Measurements from ENCODE around the gene LRSAM1. TPM values are rescaled to one million over a fixed set of nuclear protein-coding genes. Genes with fewer than 3 reads are reported as not detected.

The LRSAM1 gene
- polyA plus RNA-seq, 1 donor (not counting 4 experiments of a cell fraction or from before 2014, with no cell fraction given) = 5.2 TPM

- no peak for DNase-seq (ENCODE audit: low read depth, low spot score)
- Histone ChIP-seq H3K27ac (ENCODE audit: control insufficient read depth, insufficient read depth, low read length) (no peak overlapping the region), H3K9ac (ENCODE audit: control insufficient read depth, extremely low read depth, insufficient read depth, low read length) (no peak overlapping the region), H3K4me2 (ENCODE audit: control insufficient read depth, extremely low read depth, insufficient read depth, low read depth, low read length) (no peak overlapping the region), H2AFZ (ENCODE audit: control insufficient read depth, low read length) (no peak overlapping the region), H3K36me3 (ENCODE audit: control insufficient read depth in 2 of 2, extremely low read depth in 1 of 2, insufficient read depth in 2 of 2, low read length in 2 of 2) (peaks cover 23 to 34% of the 10 kb centered on the region in 2 experiments), H3K27me3 (ENCODE audit: control insufficient read depth, extremely low read depth, insufficient read depth, low read length) (no peaks in the 10 kb centered on the region), H4K20me1 (ENCODE audit: control insufficient read depth, extremely low read depth, insufficient read depth, low read length) (peaks cover 54% of the 10 kb centered on the region), H3K4me1 (ENCODE audit: control insufficient read depth, extremely low read depth, insufficient read depth, low read length) (peaks cover 77% of the 10 kb centered on the region), H3K9me3 (ENCODE audit: control insufficient read depth, low read depth, low read length) (no peaks in the 10 kb centered on the region), H3K4me3 (ENCODE audit: control insufficient read depth in 2 of 3, extremely low read depth in 1 of 3, insufficient read depth in 2 of 3, low read depth in 1 of 3, low read length in 3 of 3) (no peak overlapping the region), H3K9me1 (ENCODE audit: control insufficient read depth, extremely low read depth, insufficient read depth, low read length) (peaks cover 17% of the 10 kb centered on the region), H3K79me2 (ENCODE audit: control insufficient read depth, insufficient read depth, low read length) (peaks cover 95% of the 10 kb centered on the region)
- no peak for TF ChIP-seq EZH2 (IDR thresholded peaks at IDR 0.05; ENCODE audit: low read length)
- TF ChIP-seq, protein P1, sequence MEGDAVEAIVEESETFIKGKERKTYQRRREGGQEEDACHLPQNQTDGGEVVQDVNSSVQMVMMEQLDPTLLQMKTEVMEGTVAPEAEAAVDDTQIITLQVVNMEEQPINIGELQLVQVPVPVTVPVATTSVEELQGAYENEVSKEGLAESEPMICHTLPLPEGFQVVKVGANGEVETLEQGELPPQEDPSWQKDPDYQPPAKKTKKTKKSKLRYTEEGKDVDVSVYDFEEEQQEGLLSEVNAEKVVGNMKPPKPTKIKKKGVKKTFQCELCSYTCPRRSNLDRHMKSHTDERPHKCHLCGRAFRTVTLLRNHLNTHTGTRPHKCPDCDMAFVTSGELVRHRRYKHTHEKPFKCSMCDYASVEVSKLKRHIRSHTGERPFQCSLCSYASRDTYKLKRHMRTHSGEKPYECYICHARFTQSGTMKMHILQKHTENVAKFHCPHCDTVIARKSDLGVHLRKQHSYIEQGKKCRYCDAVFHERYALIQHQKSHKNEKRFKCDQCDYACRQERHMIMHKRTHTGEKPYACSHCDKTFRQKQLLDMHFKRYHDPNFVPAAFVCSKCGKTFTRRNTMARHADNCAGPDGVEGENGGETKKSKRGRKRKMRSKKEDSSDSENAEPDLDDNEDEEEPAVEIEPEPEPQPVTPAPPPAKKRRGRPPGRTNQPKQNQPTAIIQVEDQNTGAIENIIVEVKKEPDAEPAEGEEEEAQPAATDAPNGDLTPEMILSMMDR (optimal IDR thresholded peaks at IDR 0.05 in 1 of 3, IDR thresholded peaks at IDR 0.05 in 1 of 3, conservative IDR thresholded peaks at IDR 0.05 in 1 of 3; ENCODE audit: extremely low read depth in 1 of 3, insufficient read depth in 2 of 3, low read length in 3 of 3) = no peak
- dilution Hi-C loops (cut with MboI; ENCODE audit: extremely low pct_ligation_motif_present, low sequenced_read_pairs) = no loop called here
- FAIRE-seq = no peak
Measured at GRCh38 chr9:127543973-127544533, 92.7 kb downstream of the LRSAM1 start.

DNA sequence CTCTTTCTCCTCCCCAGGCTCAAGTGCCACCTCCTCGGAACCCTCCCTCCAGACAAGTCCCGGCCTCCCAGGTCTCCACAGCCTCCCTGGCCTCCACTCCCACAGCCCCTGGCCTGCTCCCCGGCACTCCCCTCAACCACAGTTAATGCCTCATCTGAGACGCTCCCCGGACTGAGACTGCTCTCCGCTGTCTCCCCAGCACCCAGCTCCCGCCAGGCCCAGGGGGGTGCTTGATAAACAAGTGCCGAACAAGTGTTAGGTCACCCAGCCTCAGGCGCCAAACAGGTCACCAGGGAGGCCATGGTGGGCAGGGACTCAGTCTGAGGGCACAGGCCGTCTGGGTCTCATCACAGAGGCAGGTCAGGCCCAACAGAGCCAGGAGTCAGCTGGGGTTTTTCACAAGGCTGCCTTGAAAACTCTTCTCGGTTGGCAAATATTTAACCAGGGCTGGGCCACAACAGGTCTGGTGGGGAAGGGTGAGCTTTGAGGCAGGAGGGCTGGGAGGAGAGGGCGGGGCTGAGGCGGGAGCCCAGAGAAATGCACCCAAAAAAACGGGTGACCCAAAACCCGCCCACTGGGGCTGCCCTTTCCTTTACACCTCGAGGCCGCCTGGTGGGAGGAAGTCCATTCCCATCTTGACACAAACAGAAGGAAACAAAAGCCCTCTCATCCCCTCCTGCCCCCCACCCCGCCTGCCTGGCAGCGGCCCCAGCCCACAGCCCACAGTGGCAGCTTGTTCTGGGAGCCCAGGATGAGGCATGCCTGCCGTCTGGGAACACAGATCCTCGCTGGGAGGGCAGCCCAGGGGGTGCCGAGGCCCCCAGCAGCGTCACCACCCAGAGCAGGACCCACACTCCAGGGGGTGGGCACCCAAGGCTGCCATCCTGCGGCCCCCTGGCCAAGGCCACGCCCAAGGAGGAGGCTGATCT is 94.2 kb downstream of the LRSAM1 start:
- Histone ChIP-seq H3K27me3 (ENCODE audit: control insufficient read depth, extremely low read depth, insufficient read depth, low read length) (no peaks in the 10 kb centered on the region), H3K4me1 (ENCODE audit: control insufficient read depth, extremely low read depth, insufficient read depth, low read length) (peaks cover 63% of the 10 kb centered on the region), H3K4me2 (ENCODE audit: control insufficient read depth, extremely low read depth, insufficient read depth, low read depth, low read length) (peak overlapping the region; percentile 82), H3K79me2 (ENCODE audit: control insufficient read depth, insufficient read depth, low read length) (peaks cover 95% of the 10 kb centered on the region), H3K36me3 (ENCODE audit: control insufficient read depth in 2 of 2, extremely low read depth in 1 of 2, insufficient read depth in 2 of 2, low read length in 2 of 2) (peaks cover 33% of the 10 kb centered on the region in 2 experiments), H4K20me1 (ENCODE audit: control insufficient read depth, extremely low read depth, insufficient read depth, low read length) (peaks cover 59% of the 10 kb centered on the region), H3K9me1 (ENCODE audit: control insufficient read depth, extremely low read depth, insufficient read depth, low read length) (peaks cover 13% of the 10 kb centered on the region), H3K9ac (ENCODE audit: control insufficient read depth, extremely low read depth, insufficient read depth, low read length) (peak overlapping the region; percentile 66), H3K4me3 (ENCODE audit: control insufficient read depth in 2 of 3, extremely low read depth in 1 of 3, insufficient read depth in 2 of 3, low read depth in 1 of 3, low read length in 3 of 3) (peak overlapping the region in 2 of 3 experiments; percentile 35 to 38), H3K27ac (ENCODE audit: control insufficient read depth, insufficient read depth, low read length) (peak overlapping the region; percentile 83), H2AFZ (ENCODE audit: control insufficient read depth, low read length) (no peak overlapping the region), H3K9me3 (ENCODE audit: control insufficient read depth, low read depth, low read length) (no peaks in the 10 kb centered on the region)
- FAIRE-seq (peak; percentile 62), DNase-seq (ENCODE audit: low read depth, low spot score) (no peak)
- dilution Hi-C loops (cut with MboI; ENCODE audit: extremely low pct_ligation_motif_present, low sequenced_read_pairs) = no loop called here
- no peak for TF ChIP-seq EZH2 (IDR thresholded peaks at IDR 0.05; ENCODE audit: low read length)
- TF ChIP-seq, protein P1 (optimal IDR thresholded peaks at IDR 0.05 in 1 of 3, IDR thresholded peaks at IDR 0.05 in 1 of 3, conservative IDR thresholded peaks at IDR 0.05 in 1 of 3; ENCODE audit: extremely low read depth in 1 of 3, insufficient read depth in 2 of 3, low read length in 3 of 3) = peak in 1 of 3 experiments; percentile 4
